IPS-11a (cell line): ENCODE results near the gene ARMH3.
A peak's percentile ranks its signal among the peaks of the same experiment; 100 is the strongest.

Source experiments
- H3K4me3 ChIP-seq: one replicate; pipeline ENCODE4 v1.5.1; 2013; ENCODE audit warnings: low read depth, low read length, control low read depth

ARMH3 gene

GRCh38 chr10:102055647-102056419 lies at the start of gene ARMH3:
Gene ARMH3 (minus strand): TSS chr10:102056173. CDS start chr10:102040114, 16,059 bp downstream.
- peak within 1 kb of the TSS; percentile 87 for H3K4me3 ChIP-seq

GRCh38 chr10:102102421-102102820 lies 46.4 kb upstream of the ARMH3 start:
- no peak overlapping the region for H3K4me3 ChIP-seq

GRCh38 chr10:102101152-102101551 lies 45.2 kb upstream of the ARMH3 start:
- H3K4me3 ChIP-seq: no peak overlapping the region

- no peak overlapping the region for H3K4me3 ChIP-seq
These were observed 40.5 kb upstream of the ARMH3 start for GRCh38 chr10:102096449-102096848.

GRCh38 chr10:102090772-102091171 lies 34.8 kb upstream of the ARMH3 start:
- no peak overlapping the region for H3K4me3 ChIP-seq

- no peak overlapping the region for H3K4me3 ChIP-seq
These were observed 30.2 kb upstream of the ARMH3 start for GRCh38 chr10:102086196-102086595.

GRCh38 chr10:102085336-102085735 lies 29.4 kb upstream of the ARMH3 start:
- no peak overlapping the region for H3K4me3 ChIP-seq

- no peak overlapping the region for H3K4me3 ChIP-seq
These were observed 27.6 kb upstream of the ARMH3 start for GRCh38 chr10:102083541-102083940.

GRCh38 chr10:102072673-102073527 lies 16.9 kb upstream of the ARMH3 start:
- no peak overlapping the region for H3K4me3 ChIP-seq

- H3K4me3 ChIP-seq: no peak overlapping the region
These were observed 13.1 kb upstream of the ARMH3 start for GRCh38 chr10:102069071-102069470.

GRCh38 chr10:102068216-102068615 lies 12.2 kb upstream of the ARMH3 start:
- no peak overlapping the region for H3K4me3 ChIP-seq

- H3K4me3 ChIP-seq: no peak overlapping the region
These were observed 11.3 kb upstream of the ARMH3 start for GRCh38 chr10:102067091-102067916.

- H3K4me3 ChIP-seq: peak overlapping the region; percentile 67
These were observed 10.6 kb upstream of the ARMH3 start for GRCh38 chr10:102066399-102067088.

GRCh38 chr10:102065561-102066398 lies 9.8 kb upstream of the ARMH3 start:
- H3K4me3 ChIP-seq: peak overlapping the region; percentile 67

GRCh38 chr10:102064868-102065560 lies 9.0 kb upstream of the ARMH3 start, which contains the start of gene HPS6:
Gene HPS6 (plus strand): TSS chr10:102065349. CDS start chr10:102065475, 126 bp downstream.
- peak within 1 kb of the TSS; percentile 67 for H3K4me3 ChIP-seq

- peak overlapping the region; percentile 67 for H3K4me3 ChIP-seq
These were observed 8.5 kb upstream of the ARMH3 start for GRCh38 chr10:102064503-102064867.

- H3K4me3 ChIP-seq: no peak overlapping the region
These were observed 4.0 kb upstream of the ARMH3 start for GRCh38 chr10:102059987-102060386.

GRCh38 chr10:102054881-102055646 lies 909 bp downstream of the ARMH3 start:
- peak overlapping the region; percentile 87 for H3K4me3 ChIP-seq
